Mesothelial cell of epicardium (in vitro differentiated cells): ENCODE results near the gene GSG1L. TPM values are rescaled to one million over a fixed set of nuclear protein-coding genes. Genes with fewer than 3 reads are reported as not detected.

Experiments
- DNase-seq, 2 experiments: peaks; one replicate each; pipeline ENCODE4 v3.0.0; 2021; ENCODE audit warnings: low spot score in 2 of 2; ENCODE audit not compliant: unreplicated experiment in 2 of 2
- H3K27ac Mint-ChIP-seq: 2 replicates; pipeline ENCODE4 v1.8.0; 2021; ENCODE audit warnings: mixed read lengths
- H3K27me3 Mint-ChIP-seq: 2 replicates; pipeline ENCODE4 v1.8.0; 2021; ENCODE audit warnings: low read depth, mixed read lengths
- H3K36me3 Mint-ChIP-seq: 2 replicates; pipeline ENCODE4 v1.8.0; 2021; ENCODE audit warnings: mixed read lengths
- H3K4me1 Mint-ChIP-seq: 2 replicates; pipeline ENCODE4 v1.8.0; 2021; ENCODE audit warnings: mixed read lengths
- H3K4me3 Mint-ChIP-seq: 2 replicates; pipeline ENCODE4 v1.8.0; 2021; ENCODE audit warnings: mild to moderate bottlenecking, moderate library complexity, mixed read lengths
- H3K9me3 Mint-ChIP-seq: 2 replicates; pipeline ENCODE4 v1.8.0; 2021; ENCODE audit warnings: mixed read lengths
- total RNA-seq: library from RNA; stranded (reverse); gene quantifications from 3 replicates; pipeline ENCODE4 v1.2.1, GENCODE V29; 2021
- TF ChIP-seq, protein P1 (sequence below): fragments of 200-600 bp; sonication (generic); IDR thresholded peaks from one replicate; pipeline ENCODE4 v1.5.0; 2021; ENCODE audit warnings: antibody characterized with exemption; ENCODE audit not compliant: unreplicated experiment

Gene GSG1L
- total RNA-seq, 1 donor from 2014 or later = 1.7 TPM

- peaks cover under 1% of the 10 kb centered on the region for H3K4me1 Mint-ChIP-seq
- DNase-seq = no peak
- TF ChIP-seq, protein P1, sequence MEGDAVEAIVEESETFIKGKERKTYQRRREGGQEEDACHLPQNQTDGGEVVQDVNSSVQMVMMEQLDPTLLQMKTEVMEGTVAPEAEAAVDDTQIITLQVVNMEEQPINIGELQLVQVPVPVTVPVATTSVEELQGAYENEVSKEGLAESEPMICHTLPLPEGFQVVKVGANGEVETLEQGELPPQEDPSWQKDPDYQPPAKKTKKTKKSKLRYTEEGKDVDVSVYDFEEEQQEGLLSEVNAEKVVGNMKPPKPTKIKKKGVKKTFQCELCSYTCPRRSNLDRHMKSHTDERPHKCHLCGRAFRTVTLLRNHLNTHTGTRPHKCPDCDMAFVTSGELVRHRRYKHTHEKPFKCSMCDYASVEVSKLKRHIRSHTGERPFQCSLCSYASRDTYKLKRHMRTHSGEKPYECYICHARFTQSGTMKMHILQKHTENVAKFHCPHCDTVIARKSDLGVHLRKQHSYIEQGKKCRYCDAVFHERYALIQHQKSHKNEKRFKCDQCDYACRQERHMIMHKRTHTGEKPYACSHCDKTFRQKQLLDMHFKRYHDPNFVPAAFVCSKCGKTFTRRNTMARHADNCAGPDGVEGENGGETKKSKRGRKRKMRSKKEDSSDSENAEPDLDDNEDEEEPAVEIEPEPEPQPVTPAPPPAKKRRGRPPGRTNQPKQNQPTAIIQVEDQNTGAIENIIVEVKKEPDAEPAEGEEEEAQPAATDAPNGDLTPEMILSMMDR = no peak
- peaks cover 18% of the 10 kb centered on the region for H3K27me3 Mint-ChIP-seq
- no peak overlapping the region for H3K27ac Mint-ChIP-seq
- peaks cover 4% of the 10 kb centered on the region for H3K9me3 Mint-ChIP-seq
- H3K36me3 Mint-ChIP-seq = no peaks in the 10 kb centered on the region
- no peak overlapping the region for H3K4me3 Mint-ChIP-seq
Measured at GRCh38 chr16:27841911-27842310, 221.6 kb downstream of the GSG1L start.

- Mint-ChIP-seq H3K9me3 (peaks cover 11% of the 10 kb centered on the region), H3K4me1 (no peaks in the 10 kb centered on the region)
- TF ChIP-seq, protein P1 = no peak
Measured at GRCh38 chr16:27841061-27841801, 222.3 kb downstream of the GSG1L start.

DNA sequence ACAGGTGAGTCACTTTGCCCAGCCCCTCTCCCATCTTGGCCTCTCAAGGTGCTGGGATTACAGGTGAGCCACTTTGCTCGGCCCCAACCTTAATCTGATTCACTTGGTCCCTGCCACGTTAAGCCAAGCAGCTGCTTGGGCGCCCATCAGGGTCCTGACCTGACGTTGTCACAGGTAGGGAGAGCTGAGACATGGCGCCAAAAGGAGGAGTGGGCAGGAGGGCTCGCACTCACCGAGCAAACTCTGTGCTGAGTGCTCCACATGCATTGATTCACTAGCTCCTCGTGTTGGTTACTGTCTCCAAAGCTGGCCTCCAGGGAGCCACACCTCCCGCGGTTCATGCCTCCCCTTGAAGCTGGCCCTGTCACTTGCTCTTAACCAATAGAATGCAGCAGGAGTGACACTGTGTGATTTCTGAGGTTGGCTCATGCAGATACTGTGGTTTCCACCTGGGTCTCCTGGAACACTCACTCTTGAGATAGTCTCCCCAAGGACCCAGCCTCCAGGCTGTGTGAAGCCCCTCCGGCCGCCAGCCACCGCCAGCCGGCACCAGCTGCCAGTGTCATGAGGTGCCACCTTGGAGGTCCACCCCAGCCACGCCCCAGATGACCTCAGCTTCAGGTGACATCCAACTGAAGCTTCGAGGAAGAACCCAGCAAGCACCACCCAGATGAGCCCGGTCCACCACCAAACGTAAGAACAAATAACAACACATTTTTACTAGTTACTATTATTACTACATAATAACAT, 223.0 kb downstream of the GSG1L start:
- Mint-ChIP-seq H3K4me3 (no peak overlapping the region), H3K9me3 (peaks cover 7% of the 10 kb centered on the region), H3K27me3 (peaks cover 27% of the 10 kb centered on the region), H3K36me3 (no peaks in the 10 kb centered on the region), H3K27ac (no peak overlapping the region), H3K4me1 (no peaks in the 10 kb centered on the region)
- TF ChIP-seq, protein P1 = no peak
- no peak for DNase-seq

More at GRCh38 chr16:27841061-27841801, 222.3 kb downstream of the GSG1L start:
- Mint-ChIP-seq H3K27ac (no peak overlapping the region), H3K36me3 (no peaks in the 10 kb centered on the region), H3K27me3 (peaks cover 25% of the 10 kb centered on the region), H3K4me3 (no peak overlapping the region)
- DNase-seq = no peak

GRCh38 chr16:27839419-27839818, 224.1 kb downstream of the GSG1L start:
- no peak overlapping the region for H3K27ac Mint-ChIP-seq
- H3K36me3 Mint-ChIP-seq = no peaks in the 10 kb centered on the region

GRCh38 chr16:27838536-27839175, 224.9 kb downstream of the GSG1L start:
- Mint-ChIP-seq H3K9me3 (peaks cover 7% of the 10 kb centered on the region), H3K4me3 (no peak overlapping the region), H3K27ac (no peak overlapping the region), H3K27me3 (peaks cover 37% of the 10 kb centered on the region), H3K36me3 (no peaks in the 10 kb centered on the region), H3K4me1 (no peaks in the 10 kb centered on the region)
- DNase-seq = no peak
- TF ChIP-seq, protein P1 = no peak

More at GRCh38 chr16:27839419-27839818, 224.1 kb downstream of the GSG1L start:
- TF ChIP-seq, protein P1 = no peak
- Mint-ChIP-seq H3K4me1 (no peaks in the 10 kb centered on the region), H3K9me3 (peaks cover 7% of the 10 kb centered on the region), H3K27me3 (peaks cover 34% of the 10 kb centered on the region), H3K4me3 (no peak overlapping the region)
- DNase-seq = no peak
